ENCODE measurements around the gene OR8G1.
"Not testable (repeated sequence)": the region's sequence is repeated elsewhere in the genome, so short reads cannot be mapped to it uniquely, and the experiment has no call there.

The OR8G1 gene

GRCh38 chr11:124238512-124238911 lies 2.4 kb upstream of the OR8G1 start:
- no peak for DNase-seq (ENCODE audit: low read depth in 2 of 2)

GRCh38 chr11:124249869-124250268 lies 9.0 kb downstream of the OR8G1 start:
- DNase-seq (ENCODE audit: low read depth in 2 of 2), result not testable (repeated sequence)

- DNase-seq (ENCODE audit: low read depth in 2 of 2), result no peak
These were observed 15.2 kb downstream of the OR8G1 start, which contains the start of gene OR8G5 for GRCh38 chr11:124256076-124256475. OR8G5 (plus strand) TSS chr11:124256376; CDS start chr11:124264932, 8,556 bp downstream.

- not testable (repeated sequence) for DNase-seq (ENCODE audit: low read depth in 2 of 2)
These were observed 24.1 kb downstream of the OR8G1 start for GRCh38 chr11:124265041-124265440.

GRCh38 chr11:124270886-124271285 lies 30.0 kb downstream of the OR8G1 start:
- DNase-seq (ENCODE audit: low read depth in 2 of 2), result not testable (repeated sequence)

GRCh38 chr11:124274000-124274399 lies 33.1 kb downstream of the OR8G1 start:
- DNase-seq (ENCODE audit: low read depth in 2 of 2), result no peak

- no peak for DNase-seq (ENCODE audit: low read depth in 2 of 2)
These were observed 35.2 kb downstream of the OR8G1 start for GRCh38 chr11:124276081-124276480.

GRCh38 chr11:124277207-124277606 lies 36.3 kb downstream of the OR8G1 start:
- no peak for DNase-seq (ENCODE audit: low read depth in 2 of 2)

GRCh38 chr11:124277804-124278203 lies 36.9 kb downstream of the OR8G1 start:
- DNase-seq (ENCODE audit: low read depth in 2 of 2), result no peak

- no peak for DNase-seq (ENCODE audit: low read depth in 2 of 2)
These were observed 37.4 kb downstream of the OR8G1 start for GRCh38 chr11:124278261-124278660.

GRCh38 chr11:124285610-124286344 lies 44.9 kb downstream of the OR8G1 start:
- no peak for DNase-seq (ENCODE audit: low read depth in 2 of 2)

- DNase-seq (ENCODE audit: low read depth in 2 of 2), result no peak
These were observed 53.8 kb downstream of the OR8G1 start for GRCh38 chr11:124294687-124295086.

- no peak for DNase-seq (ENCODE audit: low read depth in 2 of 2)
These were observed 55.1 kb downstream of the OR8G1 start for GRCh38 chr11:124296016-124296415.

GRCh38 chr11:124297921-124298320 lies 57.0 kb downstream of the OR8G1 start:
- DNase-seq (ENCODE audit: low read depth in 2 of 2), result no peak

GRCh38 chr11:124301548-124301947 lies 60.7 kb downstream of the OR8G1 start:
- no peak for DNase-seq (ENCODE audit: low read depth in 2 of 2)

GRCh38 chr11:124302347-124303125 lies 61.6 kb downstream of the OR8G1 start:
- no peak for DNase-seq (ENCODE audit: low read depth in 2 of 2)
